Fibroblast of pulmonary artery (primary cell): Measurements from ENCODE around the gene SCIN.
"Not testable (repeated sequence)": the region's sequence is repeated elsewhere in the genome, so short reads cannot be mapped to it uniquely, and the experiment has no call there.

Source experiments
- DNase-seq: peaks from one replicate; pipeline ENCODE4 v3.0.0-alpha.2; 2010; ENCODE audit warnings: low read depth
- H3K4me3 ChIP-seq: replicated peaks from 2 replicates; pipeline ENCODE4 v1.5.1; 2011; ENCODE audit warnings: low read depth, mild to moderate bottlenecking, control low read depth, low read length, moderate library complexity
- TF ChIP-seq, protein P1 (sequence below): IDR thresholded peaks from 2 replicates; pipeline ENCODE4 v1.5.1; 2011; ENCODE audit warnings: mild to moderate bottlenecking, control low read depth, low read length, inconsistent platforms; ENCODE audit errors: missing control alignments

SCIN gene

DNA sequence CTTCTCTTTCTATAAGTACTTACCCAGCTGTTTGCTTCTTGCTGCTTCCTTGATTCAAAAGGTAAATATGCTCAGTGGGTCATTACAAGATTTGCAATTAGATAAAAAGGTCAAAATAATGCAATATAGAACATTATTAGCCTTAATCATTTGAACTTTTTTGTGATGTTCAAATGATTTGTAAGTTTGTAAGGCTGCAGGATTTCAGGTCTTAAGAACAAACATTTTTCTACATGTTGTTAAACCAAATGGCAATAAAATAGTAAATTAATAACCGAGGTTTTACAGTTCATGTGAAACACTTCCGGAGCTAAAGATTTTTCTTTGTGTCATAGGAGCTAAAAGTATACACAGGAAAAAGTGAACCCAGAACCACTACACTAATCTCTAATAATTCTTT lies 16.2 kb upstream of the SCIN start:
- H3K4me3 ChIP-seq: no peak overlapping the region
- TF ChIP-seq, protein P1, sequence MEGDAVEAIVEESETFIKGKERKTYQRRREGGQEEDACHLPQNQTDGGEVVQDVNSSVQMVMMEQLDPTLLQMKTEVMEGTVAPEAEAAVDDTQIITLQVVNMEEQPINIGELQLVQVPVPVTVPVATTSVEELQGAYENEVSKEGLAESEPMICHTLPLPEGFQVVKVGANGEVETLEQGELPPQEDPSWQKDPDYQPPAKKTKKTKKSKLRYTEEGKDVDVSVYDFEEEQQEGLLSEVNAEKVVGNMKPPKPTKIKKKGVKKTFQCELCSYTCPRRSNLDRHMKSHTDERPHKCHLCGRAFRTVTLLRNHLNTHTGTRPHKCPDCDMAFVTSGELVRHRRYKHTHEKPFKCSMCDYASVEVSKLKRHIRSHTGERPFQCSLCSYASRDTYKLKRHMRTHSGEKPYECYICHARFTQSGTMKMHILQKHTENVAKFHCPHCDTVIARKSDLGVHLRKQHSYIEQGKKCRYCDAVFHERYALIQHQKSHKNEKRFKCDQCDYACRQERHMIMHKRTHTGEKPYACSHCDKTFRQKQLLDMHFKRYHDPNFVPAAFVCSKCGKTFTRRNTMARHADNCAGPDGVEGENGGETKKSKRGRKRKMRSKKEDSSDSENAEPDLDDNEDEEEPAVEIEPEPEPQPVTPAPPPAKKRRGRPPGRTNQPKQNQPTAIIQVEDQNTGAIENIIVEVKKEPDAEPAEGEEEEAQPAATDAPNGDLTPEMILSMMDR: no peak
- DNase-seq: no peak

DNA sequence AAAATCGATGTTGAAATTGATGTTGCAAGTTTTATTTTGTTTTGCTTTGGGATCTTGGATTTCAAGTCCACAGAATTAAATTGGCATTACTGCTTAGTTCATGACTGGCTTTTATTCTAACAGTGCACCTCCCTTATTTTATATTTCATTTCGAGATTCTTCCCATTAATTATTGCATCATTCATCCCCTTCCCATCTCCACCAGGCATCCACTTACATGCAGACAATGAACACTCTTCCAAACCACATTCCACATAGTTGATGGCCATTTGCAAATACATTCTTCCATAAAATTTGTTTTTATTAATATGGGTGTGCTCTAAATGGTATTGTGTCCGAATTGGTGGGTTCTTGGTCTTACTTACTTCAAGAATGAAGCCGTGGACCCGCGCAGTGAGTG lies 15.6 kb upstream of the SCIN start:
- H3K4me3 ChIP-seq: no peak overlapping the region
- DNase-seq: no peak
- TF ChIP-seq, protein P1: no peak

DNA sequence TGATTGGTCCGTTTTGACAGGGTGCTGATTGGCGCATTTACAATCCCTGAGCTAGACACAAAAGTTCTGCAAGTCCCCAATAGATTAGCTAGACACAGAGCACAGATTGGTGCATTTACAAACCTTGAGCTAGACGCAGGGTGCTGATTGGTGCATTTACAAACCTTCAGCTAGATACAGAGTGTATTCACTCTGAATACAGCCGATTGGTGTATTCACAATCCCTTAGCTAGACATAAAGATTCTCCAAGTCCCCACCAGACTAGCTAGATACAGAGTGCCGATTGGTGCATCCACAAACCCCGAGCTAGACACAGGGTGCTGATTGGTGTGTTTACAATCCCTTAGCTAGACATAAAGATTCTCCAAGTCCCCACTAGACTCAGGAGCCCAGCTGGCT lies 14.8 kb upstream of the SCIN start:
- not testable (repeated sequence) for H3K4me3 ChIP-seq, DNase-seq

DNA sequence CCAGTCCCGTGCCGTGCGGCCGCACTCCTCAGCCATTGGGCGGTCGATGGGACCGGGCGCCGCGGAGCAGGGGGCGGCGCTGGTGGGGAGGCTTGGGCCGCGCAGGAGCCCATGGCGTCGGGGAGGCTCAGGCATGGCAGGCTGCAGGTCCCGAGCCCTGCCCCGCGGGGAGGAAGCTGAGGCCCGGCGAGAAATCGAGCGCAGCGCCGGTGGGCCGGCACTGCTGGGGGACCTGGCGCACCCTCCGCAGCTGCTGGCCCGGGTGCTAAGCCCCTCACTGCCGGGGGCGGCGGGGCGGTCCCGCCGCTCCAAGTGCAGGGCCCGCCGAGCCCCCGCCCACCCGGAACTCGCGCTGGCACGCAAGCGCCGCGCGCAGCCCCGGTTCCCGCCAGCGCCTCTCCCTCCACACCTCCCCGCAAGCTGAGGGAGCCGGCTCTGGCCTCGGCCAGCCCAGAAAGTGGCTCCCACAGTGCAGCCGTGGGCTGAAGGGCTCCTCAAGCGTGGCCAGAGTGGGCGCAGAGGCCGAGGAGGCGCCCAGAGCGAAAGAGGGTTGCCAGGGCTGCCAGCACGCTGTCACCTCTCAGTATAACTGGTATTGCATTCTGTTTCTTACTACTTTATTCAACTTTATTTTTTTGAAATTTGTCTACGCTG lies 14.3 kb upstream of the SCIN start:
- DNase-seq, H3K4me3 ChIP-seq: not testable (repeated sequence)

DNA sequence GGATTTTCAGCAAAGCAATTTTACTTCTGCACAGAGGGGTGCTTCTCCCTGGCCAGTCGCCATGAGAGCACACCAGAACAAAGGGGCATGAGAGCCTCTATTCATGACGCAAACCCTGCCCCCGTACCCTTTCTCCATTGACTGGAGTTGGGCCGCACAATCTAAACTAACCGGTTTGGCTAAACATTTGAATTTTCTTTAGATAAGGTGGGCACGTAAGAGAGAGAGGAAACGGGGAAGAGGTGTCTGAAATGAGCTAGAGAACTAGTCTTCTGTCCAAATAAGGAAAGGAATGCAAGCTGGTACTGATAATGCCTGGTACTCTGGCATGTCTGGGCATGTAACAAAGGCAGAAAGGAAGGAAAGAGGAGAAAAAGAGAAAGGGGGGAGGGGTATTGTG lies 13.2 kb upstream of the SCIN start:
- TF ChIP-seq, protein P1: no peak
- no peak overlapping the region for H3K4me3 ChIP-seq
- DNase-seq: peak; percentile 16

DNA sequence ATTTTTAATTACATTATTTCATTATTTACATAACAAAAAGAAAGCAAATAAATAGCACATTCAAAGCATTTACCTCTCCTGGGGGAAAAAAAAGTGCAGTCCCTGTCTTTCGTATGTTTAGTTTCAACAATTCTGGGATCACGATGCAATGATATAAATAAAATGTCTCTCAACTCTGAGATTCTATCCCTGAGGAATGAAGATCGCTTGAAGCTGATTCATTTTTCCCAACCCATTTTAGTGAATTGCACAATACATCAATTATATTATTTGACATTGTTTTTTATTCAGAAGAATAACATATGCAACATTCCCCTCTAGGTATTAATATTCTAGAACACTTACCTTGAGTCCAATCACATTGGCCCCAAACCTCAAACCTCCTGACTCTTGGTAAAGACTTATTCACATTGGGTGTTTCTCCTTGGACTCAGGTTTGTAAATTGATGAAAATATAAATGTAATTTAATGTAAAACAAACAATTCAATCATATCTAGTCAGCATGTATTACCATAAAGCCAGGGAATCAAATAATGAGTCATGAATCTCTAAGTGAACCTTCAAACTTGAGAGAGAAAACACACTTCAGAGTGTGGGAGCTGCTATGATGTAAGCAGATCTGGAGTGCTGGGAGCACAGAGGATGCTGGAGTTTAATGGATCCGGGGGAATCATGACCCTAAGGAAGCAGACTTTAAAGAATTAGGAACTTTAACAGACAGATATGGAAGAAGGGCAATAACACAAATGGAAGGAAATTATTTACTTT lies 5.3 kb upstream of the SCIN start:
- TF ChIP-seq, protein P1: no peak
- DNase-seq: peak; percentile 6
- no peak overlapping the region for H3K4me3 ChIP-seq

DNA sequence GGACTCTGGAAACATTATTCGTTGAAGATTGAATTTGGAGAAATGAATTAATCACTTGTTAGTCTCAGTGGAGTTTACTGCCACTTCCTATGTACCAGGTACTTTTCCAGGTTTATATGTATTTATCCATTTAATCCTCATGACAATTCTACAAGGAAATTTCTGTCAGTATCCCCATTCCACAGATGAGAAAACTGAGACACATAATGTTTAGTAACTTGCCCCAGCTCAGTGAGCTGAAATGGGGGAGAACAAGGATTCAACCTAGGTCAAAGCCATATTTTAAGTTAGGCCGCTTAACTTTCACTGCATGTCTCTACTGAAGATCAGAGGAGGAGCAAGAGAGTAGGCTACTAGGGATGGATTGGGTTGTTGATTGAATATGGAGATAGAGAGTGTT lies 4.6 kb upstream of the SCIN start:
- no peak for DNase-seq
- TF ChIP-seq, protein P1: no peak
- no peak overlapping the region for H3K4me3 ChIP-seq

DNA sequence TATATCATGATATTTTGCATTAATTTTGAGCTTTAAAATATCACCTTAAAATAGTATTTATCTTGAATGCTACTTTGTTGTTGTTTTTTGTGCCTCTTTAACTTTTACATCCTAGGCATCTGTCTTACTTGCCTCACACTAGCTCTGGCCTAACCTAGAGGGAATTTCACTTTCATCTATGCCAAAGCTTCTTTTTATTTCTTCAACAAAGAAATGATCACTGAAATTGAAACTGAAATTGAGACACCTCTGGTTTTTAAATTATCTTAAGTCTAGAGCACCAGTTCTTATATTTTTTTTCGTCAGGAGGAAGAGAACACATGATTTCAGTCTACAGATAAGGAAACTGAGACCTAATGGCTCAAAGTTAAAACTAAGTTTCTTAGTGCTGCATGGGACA lies 3.5 kb upstream of the SCIN start:
- DNase-seq: no peak
- no peak overlapping the region for H3K4me3 ChIP-seq
- TF ChIP-seq, protein P1: no peak
